ENCODE results near the gene MYO5A. TPM values are rescaled to one million over a fixed set of nuclear protein-coding genes. Genes with fewer than 3 reads are reported as not detected.

Gene MYO5A
- total and polyA plus RNA-seq, 4 donors = 5.7 to 42.1 (median 22.0) TPM

DNA sequence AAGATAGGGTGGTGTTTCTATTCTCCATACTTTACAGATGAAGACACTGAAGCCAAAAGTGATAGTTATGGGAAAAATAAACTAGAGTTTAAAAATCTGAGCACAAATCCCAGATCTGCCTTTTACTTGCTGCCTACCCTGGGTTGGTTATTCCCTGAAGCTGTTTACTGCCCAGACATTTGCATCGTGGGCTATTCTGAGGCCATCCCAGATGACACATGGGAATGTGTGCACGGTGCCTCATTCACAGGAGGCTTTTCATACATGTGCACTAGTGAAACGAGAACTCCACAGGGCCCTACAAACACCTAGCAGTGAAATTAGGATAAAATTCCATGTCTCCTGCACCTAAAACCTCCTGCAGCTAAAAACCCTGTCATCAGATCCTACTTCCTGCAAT is 250.5 kb downstream of the MYO5A start:
- intact Hi-C loops (cut with DNase I) = no loop called here
- 75 to 83% methylated on average over 3 of the region's 3 CpGs for WGBS, 2 donors
- no peaks in the 10 kb centered on the region for H3K27me3 ChIP-seq (ENCODE audit: control insufficient read depth in 1 of 2, insufficient read depth in 2 of 2, low read length in 1 of 2)
- no peaks in the 10 kb centered on the region for H3K36me3 ChIP-seq (ENCODE audit: control insufficient read depth in 1 of 2, insufficient read depth in 2 of 2, low read length in 1 of 2)
- no peak overlapping the region for H3K27ac ChIP-seq (ENCODE audit: low read depth in 1 of 2, low read length in 2 of 2)
- H3K4me1 ChIP-seq (ENCODE audit: control insufficient read depth in 1 of 2, insufficient read depth in 2 of 2, low read length in 2 of 2) = no peaks in the 10 kb centered on the region
- H3K9me3 ChIP-seq (ENCODE audit: control insufficient read depth, low read length) = no peaks in the 10 kb centered on the region
- DNase-seq = no peak
- no peak overlapping the region for H3K4me3 ChIP-seq (ENCODE audit: low read length in 2 of 2)
- no peak for ATAC-seq (ENCODE audit: low FRiP score)

DNA sequence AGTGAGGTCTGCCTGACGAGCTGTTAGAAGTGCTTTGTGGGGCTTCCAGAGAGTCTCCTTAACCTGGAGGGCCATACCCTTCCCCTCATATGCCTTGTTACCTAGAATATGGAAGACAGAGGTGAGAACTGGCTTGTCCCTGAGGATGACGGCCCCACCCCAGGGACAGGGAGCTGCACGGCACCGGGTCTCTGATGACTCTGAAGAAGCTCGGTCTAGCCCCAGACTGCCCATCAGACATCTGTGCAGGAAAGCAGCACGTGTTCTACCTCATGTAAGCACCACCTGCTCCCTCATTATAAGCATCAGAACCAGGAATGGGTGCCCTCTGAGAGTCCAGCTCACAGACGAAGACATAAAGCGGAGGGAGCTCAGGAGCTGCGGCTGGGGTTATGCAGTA is 251.1 kb downstream of the MYO5A start:
- DNase-seq = no peak
- Histone ChIP-seq H3K9me3 (ENCODE audit: control insufficient read depth, low read length) (no peaks in the 10 kb centered on the region), H3K27me3 (ENCODE audit: control insufficient read depth in 1 of 2, insufficient read depth in 2 of 2, low read length in 1 of 2) (no peaks in the 10 kb centered on the region), H3K27ac (ENCODE audit: low read depth in 1 of 2, low read length in 2 of 2) (no peak overlapping the region), H3K4me1 (ENCODE audit: control insufficient read depth in 1 of 2, insufficient read depth in 2 of 2, low read length in 2 of 2) (no peaks in the 10 kb centered on the region), H3K36me3 (ENCODE audit: control insufficient read depth in 1 of 2, insufficient read depth in 2 of 2, low read length in 1 of 2) (no peaks in the 10 kb centered on the region), H3K4me3 (ENCODE audit: low read length in 2 of 2) (no peak overlapping the region)
- no peak for ATAC-seq (ENCODE audit: low FRiP score)
- WGBS, 2 donors = 93 to 94% methylated on average over 9 of the region's 9 CpGs
- intact Hi-C loops (cut with DNase I) = no loop called here

DNA sequence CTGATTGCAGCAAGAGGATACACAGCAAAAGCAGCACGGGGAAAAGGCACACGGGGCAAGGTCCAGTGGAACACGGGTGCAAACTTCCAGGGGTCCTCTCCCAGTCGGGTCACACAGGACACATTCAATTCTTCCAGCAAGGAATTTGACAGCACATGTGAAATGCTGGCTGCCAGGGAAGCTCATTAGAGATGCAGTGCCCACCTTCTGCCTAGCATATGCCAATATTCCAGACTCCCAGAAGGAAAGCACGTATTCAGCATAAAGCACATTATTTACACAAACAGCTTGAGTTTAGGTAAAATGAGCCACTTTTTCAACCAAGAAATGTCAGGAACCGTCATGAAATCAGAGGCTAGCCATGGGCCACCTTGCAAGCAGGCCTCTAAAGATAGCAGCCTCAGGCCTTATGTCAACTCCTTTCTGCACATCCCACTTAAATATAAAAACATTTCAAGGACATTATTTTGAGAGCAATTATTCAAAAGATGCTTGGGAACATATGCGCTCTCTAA is 252.4 kb downstream of the MYO5A start:
- no peak for DNase-seq
- H3K36me3 ChIP-seq (ENCODE audit: control insufficient read depth in 1 of 2, insufficient read depth in 2 of 2, low read length in 1 of 2) = no peaks in the 10 kb centered on the region
- intact Hi-C loops (cut with DNase I) = no loop called here

DNA sequence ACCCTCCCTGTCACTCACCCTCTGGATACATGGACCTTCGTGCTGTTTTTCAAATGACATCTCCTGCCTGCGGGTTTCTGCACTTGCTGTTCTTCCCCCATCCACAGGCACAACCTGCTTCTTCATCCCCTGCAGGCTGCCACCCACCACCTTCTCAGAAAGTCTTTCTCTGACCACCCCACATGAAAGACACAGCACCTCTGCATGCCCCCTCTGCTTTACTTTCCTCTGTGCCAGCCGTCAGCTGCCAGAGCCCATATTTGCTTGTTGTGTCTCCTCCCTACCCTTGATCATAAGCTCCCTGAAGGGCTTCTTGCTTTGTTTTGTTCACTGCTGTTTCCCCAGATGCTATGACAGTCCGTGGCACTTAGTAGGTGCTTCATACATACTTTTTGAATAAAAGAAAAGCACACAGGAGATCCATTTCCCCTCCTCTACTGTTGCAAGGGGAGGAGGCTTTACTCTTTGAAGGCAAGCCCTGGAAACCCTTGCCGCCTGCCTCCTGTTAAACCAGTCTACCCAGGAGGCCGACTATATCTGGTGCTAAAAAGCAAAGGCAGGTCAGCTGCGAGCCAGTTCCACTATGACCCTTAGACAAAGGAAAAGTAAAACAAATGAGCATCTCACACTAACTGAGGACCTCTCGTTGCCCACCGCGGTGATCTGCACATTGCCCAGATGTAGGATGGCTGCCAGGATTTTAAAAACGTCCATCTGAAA is 265.0 kb downstream of the MYO5A start:
- intact Hi-C loops (cut with DNase I) = no loop called here
- Histone ChIP-seq H3K27ac (ENCODE audit: low read depth in 1 of 2, low read length in 2 of 2) (no peak overlapping the region), H3K36me3 (ENCODE audit: control insufficient read depth in 1 of 2, insufficient read depth in 2 of 2, low read length in 1 of 2) (no peaks in the 10 kb centered on the region), H3K9me3 (ENCODE audit: control insufficient read depth, low read length) (no peaks in the 10 kb centered on the region), H3K4me3 (ENCODE audit: low read length in 2 of 2) (no peak overlapping the region), H3K4me1 (ENCODE audit: control insufficient read depth in 1 of 2, insufficient read depth in 2 of 2, low read length in 2 of 2) (no peaks in the 10 kb centered on the region), H3K27me3 (ENCODE audit: control insufficient read depth in 1 of 2, insufficient read depth in 2 of 2, low read length in 1 of 2) (no peaks in the 10 kb centered on the region)
- DNase-seq = no peak
- no peak for ATAC-seq (ENCODE audit: low FRiP score)
- WGBS, 2 donors = 90 to 92% methylated on average over 11 of the region's 11 CpGs

More for the DNA sequence above, 252.4 kb downstream of the MYO5A start:
- no peak for ATAC-seq (ENCODE audit: low FRiP score)
- Histone ChIP-seq H3K4me3 (ENCODE audit: low read length in 2 of 2) (no peak overlapping the region), H3K9me3 (ENCODE audit: control insufficient read depth, low read length) (no peaks in the 10 kb centered on the region), H3K27me3 (ENCODE audit: control insufficient read depth in 1 of 2, insufficient read depth in 2 of 2, low read length in 1 of 2) (no peaks in the 10 kb centered on the region), H3K4me1 (ENCODE audit: control insufficient read depth in 1 of 2, insufficient read depth in 2 of 2, low read length in 2 of 2) (no peaks in the 10 kb centered on the region), H3K27ac (ENCODE audit: low read depth in 1 of 2, low read length in 2 of 2) (no peak overlapping the region)
- 93% methylated on average over 7 of the region's 7 CpGs for WGBS, 2 donors

DNA sequence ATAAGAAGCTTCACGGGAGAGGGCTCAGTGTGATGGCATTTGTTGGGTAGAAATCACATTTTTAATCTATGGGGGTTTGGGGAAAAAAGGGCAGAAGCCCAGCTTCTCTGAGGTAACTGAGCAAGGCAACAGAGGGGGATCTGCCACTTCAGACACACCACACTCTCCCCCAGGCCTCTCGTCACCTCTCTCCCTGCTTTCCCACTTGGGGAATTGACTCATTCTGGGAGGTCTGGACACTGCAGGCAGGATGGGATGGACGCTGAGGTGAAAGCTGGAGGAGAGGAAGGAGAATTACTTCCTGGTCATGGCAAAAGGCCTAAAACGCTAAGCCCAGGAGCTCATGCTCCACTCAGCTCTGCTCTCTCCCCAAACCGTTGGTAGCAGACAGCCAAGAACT is 266.3 kb downstream of the MYO5A start:
- Histone ChIP-seq H3K27ac (ENCODE audit: low read depth in 1 of 2, low read length in 2 of 2) (peak overlapping the region in 1 of 2 donors; percentile 5), H3K4me3 (ENCODE audit: low read length in 2 of 2) (no peak overlapping the region), H3K4me1 (ENCODE audit: control insufficient read depth in 1 of 2, insufficient read depth in 2 of 2, low read length in 2 of 2) (no peaks in the 10 kb centered on the region), H3K36me3 (ENCODE audit: control insufficient read depth in 1 of 2, insufficient read depth in 2 of 2, low read length in 1 of 2) (no peaks in the 10 kb centered on the region), H3K9me3 (ENCODE audit: control insufficient read depth, low read length) (no peaks in the 10 kb centered on the region), H3K27me3 (ENCODE audit: control insufficient read depth in 1 of 2, insufficient read depth in 2 of 2, low read length in 1 of 2) (no peaks in the 10 kb centered on the region)
- ATAC-seq (ENCODE audit: low FRiP score) (no peak), DNase-seq (no peak)
- intact Hi-C loops (cut with DNase I) = no loop called here
- 71 to 72% methylated on average over 5 of the region's 5 CpGs for WGBS, 2 donors

DNA sequence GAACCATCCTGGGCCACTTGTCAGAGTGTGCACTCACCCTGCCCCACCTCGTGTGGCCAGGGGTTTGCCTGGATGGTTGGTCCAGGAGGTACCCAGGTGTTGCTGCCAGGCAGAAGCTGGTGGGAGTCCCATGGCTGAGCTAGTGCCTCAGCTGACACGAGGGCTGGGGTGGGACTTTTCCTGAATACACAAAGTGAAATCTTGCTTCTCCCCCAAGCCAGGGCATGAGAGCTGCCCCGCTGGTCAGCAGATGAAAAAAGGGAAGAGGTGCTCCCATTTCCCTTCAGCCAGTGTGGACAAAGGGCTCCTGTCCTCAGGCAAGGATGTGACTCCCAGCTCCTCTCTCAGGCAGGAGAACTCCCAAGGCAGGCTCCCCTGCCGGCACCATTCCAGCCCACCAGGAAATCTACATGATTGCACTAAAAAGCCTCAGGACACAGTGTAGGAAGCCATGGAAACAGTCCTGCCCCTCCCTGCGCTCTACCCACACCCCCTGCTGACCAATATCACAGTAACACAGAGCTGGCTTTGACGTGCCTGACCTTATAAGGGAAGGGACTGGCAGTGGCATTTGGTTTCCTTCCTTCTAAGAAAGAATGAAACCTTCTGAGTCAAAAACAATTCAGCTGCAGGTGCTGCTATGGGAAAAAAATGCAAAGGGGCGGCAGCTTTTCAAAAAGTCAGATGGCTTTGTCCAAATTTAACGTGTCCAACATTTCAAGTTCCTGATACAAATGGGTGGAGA is 267.0 kb downstream of the MYO5A start:
- Histone ChIP-seq H3K36me3 (ENCODE audit: control insufficient read depth in 1 of 2, insufficient read depth in 2 of 2, low read length in 1 of 2) (no peaks in the 10 kb centered on the region), H3K27me3 (ENCODE audit: control insufficient read depth in 1 of 2, insufficient read depth in 2 of 2, low read length in 1 of 2) (no peaks in the 10 kb centered on the region), H3K4me3 (ENCODE audit: low read length in 2 of 2) (no peak overlapping the region), H3K9me3 (ENCODE audit: control insufficient read depth, low read length) (no peaks in the 10 kb centered on the region), H3K27ac (ENCODE audit: low read depth in 1 of 2, low read length in 2 of 2) (no peak overlapping the region), H3K4me1 (ENCODE audit: control insufficient read depth in 1 of 2, insufficient read depth in 2 of 2, low read length in 2 of 2) (no peaks in the 10 kb centered on the region)
- WGBS, 2 donors = 20% methylated on average over 8 of the region's 8 CpGs
- intact Hi-C loops (cut with DNase I) = no loop called here
- ATAC-seq (ENCODE audit: low FRiP score) = peak; percentile 90
- peak; percentile 81 to 88 for DNase-seq

DNA sequence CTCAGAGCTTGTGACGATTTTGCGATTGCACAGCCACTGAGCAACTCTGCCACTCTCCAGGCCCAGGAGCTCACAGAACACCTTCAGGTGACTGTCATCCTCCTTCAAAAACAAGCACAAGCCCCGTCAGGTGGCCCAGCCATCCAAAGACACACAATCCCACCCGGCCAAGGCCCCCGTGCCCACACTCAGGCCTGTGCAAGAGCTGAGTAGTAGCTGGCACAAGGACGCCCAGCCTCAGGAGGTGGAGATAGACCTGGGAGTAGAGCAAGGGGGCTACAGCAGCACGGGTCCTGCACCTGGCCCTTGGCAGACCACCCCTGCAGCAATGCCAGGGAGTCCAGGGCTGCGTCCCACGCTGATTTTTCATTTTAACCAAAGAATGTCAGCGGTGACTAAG is 267.7 kb downstream of the MYO5A start:
- H3K27me3 ChIP-seq (ENCODE audit: control insufficient read depth in 1 of 2, insufficient read depth in 2 of 2, low read length in 1 of 2) = no peaks in the 10 kb centered on the region
- WGBS, 2 donors = 96 to 98% methylated on average over 10 of the region's 10 CpGs
- H3K9me3 ChIP-seq (ENCODE audit: control insufficient read depth, low read length) = no peaks in the 10 kb centered on the region
- no peak overlapping the region for H3K27ac ChIP-seq (ENCODE audit: low read depth in 1 of 2, low read length in 2 of 2)
- ATAC-seq (ENCODE audit: low FRiP score) = peak; percentile 2
- intact Hi-C loops (cut with DNase I) = no loop called here
- DNase-seq = no peak
- no peak overlapping the region for H3K4me3 ChIP-seq (ENCODE audit: low read length in 2 of 2)
- no peaks in the 10 kb centered on the region for H3K4me1 ChIP-seq (ENCODE audit: control insufficient read depth in 1 of 2, insufficient read depth in 2 of 2, low read length in 2 of 2)
- H3K36me3 ChIP-seq (ENCODE audit: control insufficient read depth in 1 of 2, insufficient read depth in 2 of 2, low read length in 1 of 2) = no peaks in the 10 kb centered on the region

DNA sequence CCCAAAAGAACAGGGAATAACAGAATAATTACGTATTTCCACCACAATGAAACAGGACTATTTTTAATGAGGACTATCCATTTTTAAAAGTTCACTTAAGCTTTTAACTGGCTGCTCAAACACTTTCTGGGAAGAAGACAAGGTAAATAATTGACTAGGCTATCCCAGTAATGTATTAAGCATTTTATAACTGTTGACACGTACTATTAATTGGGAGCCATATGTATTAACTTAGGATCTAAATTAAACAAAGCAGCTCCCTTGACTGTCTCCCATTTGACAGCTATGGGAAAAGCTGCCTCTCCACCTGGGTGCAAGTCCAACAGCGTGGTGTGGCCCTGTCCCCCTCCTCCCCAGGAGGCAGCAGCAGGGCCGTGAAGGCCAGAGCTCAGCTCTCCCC is 269.2 kb downstream of the MYO5A start:
- H3K27me3 ChIP-seq (ENCODE audit: control insufficient read depth in 1 of 2, insufficient read depth in 2 of 2, low read length in 1 of 2) = no peaks in the 10 kb centered on the region
- H3K4me1 ChIP-seq (ENCODE audit: control insufficient read depth in 1 of 2, insufficient read depth in 2 of 2, low read length in 2 of 2) = no peaks in the 10 kb centered on the region
- DNase-seq = no peak
- 91 to 92% methylated on average over 4 of the region's 4 CpGs for WGBS, 2 donors
- no peak for ATAC-seq (ENCODE audit: low FRiP score)
- intact Hi-C loops (cut with DNase I) = loop anchor here in 1 of 2 donors (10.0 kb wide), 2 partner anchors 105 to 305 kb away; partner anchors contain the start of gene ARPP19
- no peak overlapping the region for H3K4me3 ChIP-seq (ENCODE audit: low read length in 2 of 2)
- H3K27ac ChIP-seq (ENCODE audit: low read depth in 1 of 2, low read length in 2 of 2) = no peak overlapping the region
- H3K9me3 ChIP-seq (ENCODE audit: control insufficient read depth, low read length) = no peaks in the 10 kb centered on the region
- no peaks in the 10 kb centered on the region for H3K36me3 ChIP-seq (ENCODE audit: control insufficient read depth in 1 of 2, insufficient read depth in 2 of 2, low read length in 1 of 2)
